PC-9 (cell line): ENCODE data around the gene TMEM94. TPM values are rescaled to one million over a fixed set of nuclear protein-coding genes. Genes with fewer than 3 reads are reported as not detected.

Experiments used
- BruUV-seq: library from RNA; stranded (reverse); fragments of 400-500 nt; replicated peaks from 2 replicates; lab custom pipeline; 2021; lab: Mats Ljungman, UMichigan
- CTCF ChIA-PET: fragments of 300-600 bp; sonication (Branson Sonifier 250); formaldehyde crosslinking; loops from one replicate; lab custom pipeline; 2022; ENCODE audit warnings: antibody characterized with exemption; lab: Charles Lee
- POLR2A ChIA-PET: fragments of 300-600 bp; sonication (Branson Sonifier 250); formaldehyde crosslinking; loops from one replicate; lab custom pipeline; 2022; ENCODE audit warnings: antibody characterized with exemption; ENCODE audit not compliant: unreplicated experiment; lab: Charles Lee
- DNase-seq, 2 experiments: peaks; one replicate each; pipeline versions ENCODE4 v3.0.0 to v3.0.0-alpha.2; 2015 to 2022; ENCODE audit warnings: mixed read lengths in 1 of 2
- H2AFZ ChIP-seq: fragments of 200-600 bp; sonication (generic); 2 replicates; pipeline ENCODE4 v1.8.1; 2017; ENCODE audit warnings: antibody characterized with exemption
- H3F3A ChIP-seq: fragments of 200-600 bp; sonication (generic); 2 replicates; pipeline ENCODE4 v1.8.1; 2017; ENCODE audit warnings: antibody characterized with exemption, mild to moderate bottlenecking, low read depth; ENCODE audit not compliant: insufficient read depth
- H3K27ac ChIP-seq: fragments of 200-600 bp; sonication (generic); 2 replicates; pipeline ENCODE4 v1.6.1; 2016; ENCODE audit warnings: mixed run types
- H3K27me3 ChIP-seq: fragments of 200-600 bp; sonication (generic); 2 replicates; pipeline ENCODE4 v1.6.1; 2016; ENCODE audit warnings: low read depth, mixed run types; ENCODE audit not compliant: insufficient read depth
- H3K36me3 ChIP-seq: fragments of 200-600 bp; sonication (generic); 2 replicates; pipeline ENCODE4 v1.6.1; 2016; ENCODE audit warnings: low read depth, mixed run types
- H3K4me1 ChIP-seq: fragments of 200-600 bp; sonication (generic); replicated peaks from 2 replicates; pipeline ENCODE4 v1.6.1; 2016; ENCODE audit warnings: mixed run types; ENCODE audit not compliant: insufficient read depth
- H3K4me2 ChIP-seq: fragments of 200-600 bp; sonication (generic); 2 replicates; pipeline ENCODE4 v1.6.1; 2017; ENCODE audit warnings: mixed run types
- H3K4me3 ChIP-seq: fragments of 200-600 bp; sonication (generic); 2 replicates; pipeline ENCODE4 v1.6.1; 2016; ENCODE audit warnings: mixed run types
- H3K79me2 ChIP-seq: fragments of 200-600 bp; sonication (generic); 2 replicates; pipeline ENCODE4 v1.6.1; 2017; ENCODE audit warnings: low read depth, mixed run types
- H3K9me2 ChIP-seq: fragments of 200-600 bp; sonication (generic); 2 replicates; pipeline ENCODE4 v1.8.1; 2017; ENCODE audit warnings: mild to moderate bottlenecking; ENCODE audit not compliant: insufficient read depth
- H3K9me3 ChIP-seq: fragments of 200-600 bp; sonication (generic); 2 replicates; pipeline ENCODE4 v1.8.1; 2016; ENCODE audit warnings: low read depth; ENCODE audit not compliant: insufficient read depth
- H4K20me1 ChIP-seq: fragments of 200-600 bp; sonication (generic); 2 replicates; pipeline ENCODE4 v1.8.1; 2017; ENCODE audit not compliant: insufficient read depth
- CTCF ChIP-seq: fragments of 200-600 bp; sonication (generic); conservative IDR thresholded peaks from 2 replicates; pipeline ENCODE4 v1.6.1; 2017; ENCODE audit warnings: mixed run types, antibody characterized with exemption, mild to moderate bottlenecking, moderate library complexity
- EZH2 ChIP-seq: fragments of 200-600 bp; sonication (generic); IDR thresholded peaks from 2 replicates; pipeline ENCODE4 v1.8.0; 2017; ENCODE audit warnings: antibody characterized with exemption, low read depth
- intact Hi-C: fragments of 100-400 bp; cut with micrococcal nuclease; formaldehyde crosslinking; loops from one replicate; pipeline ENCODE4 v1.10.0; 2022; ENCODE audit not compliant: unreplicated experiment
- total RNA-seq: library from RNA; stranded (reverse); gene quantifications from 2 replicates; pipeline ENCODE4 v1.2.3, GENCODE V29; 2021

The TMEM94 gene
- total RNA-seq, 1 experiment from 2014 or later = 78.9 TPM

- no peak for TF ChIP-seq EZH2
- TF ChIP-seq CTCF = no peak
- DNase-seq = no peak
- Histone ChIP-seq H3F3A (peaks cover 33% of the 10 kb centered on the region; the same call in 1 of the 2 replicates), H3K4me2 (peak overlapping the region; percentile 98), H2AFZ (peak overlapping the region; percentile 85), H3K4me1 (peaks cover 40% of the 10 kb centered on the region), H4K20me1 (peaks cover 15% of the 10 kb centered on the region; the same call in 1 of the 2 replicates), H3K4me3 (peak overlapping the region; percentile 89), H3K79me2 (peaks cover 32% of the 10 kb centered on the region), H3K36me3 (0 out of 2 replicates have a peak, but pooled peaks cover 9% of the 10 kb centered on the region), H3K27ac (no peak overlapping the region), H3K27me3 (no peaks in the 10 kb centered on the region), H3K9me3 (no peaks in the 10 kb centered on the region), H3K9me2 (no peaks in the 10 kb centered on the region)
- CTCF ChIA-PET = interaction anchor here (0.6 to 1.3 kb wide), 6 partner anchors 8 to 427 kb away, joined by 3 to 5 read pairs (median 4); partner anchors contain the start of genes LLGL2 and SMIM5
- POLR2A ChIA-PET = interaction anchor here (0.8 kb wide), 1 partner anchor 9 kb away, joined by 5 read pairs; the partner anchor contains the start of gene LLGL2
- intact Hi-C loops = loop anchor here (1.0 to 10.0 kb wide), 4 partner anchors 73 to 252 kb away; partner anchors contain the start of genes GGA3 and MRPS7
- BruUV-seq = no TSS peak
These were observed 60.3 kb downstream of the TMEM94 start for GRCh38 chr17:75516619-75517296.

GRCh38 chr17:75517297-75517865 is 60.9 kb downstream of the TMEM94 start:
- POLR2A ChIA-PET = no interaction called here
- H3K27me3 ChIP-seq = no peaks in the 10 kb centered on the region
- CTCF ChIA-PET = interaction anchor here (1.1 to 1.3 kb wide), 2 partner anchors 9 to 90 kb away, joined by 4 read pairs; no protein-coding TSS in a partner anchor
- H3K4me1 ChIP-seq = peaks cover 34% of the 10 kb centered on the region
- peak overlapping the region; percentile 89 for H3K4me3 ChIP-seq
- 0 out of 2 replicates have a peak, but pooled peaks cover 12% of the 10 kb centered on the region for H4K20me1 ChIP-seq
- DNase-seq = peak; percentile 28 to 53
- peaks cover 32% of the 10 kb centered on the region for H3K79me2 ChIP-seq
- H3K27ac ChIP-seq = no peak overlapping the region
- H3K4me2 ChIP-seq = peak overlapping the region; percentile 98
- intact Hi-C loops = loop anchor here (5.0 to 10.0 kb wide), 3 partner anchors 85 to 253 kb away; partner anchors contain the start of genes GGA3 and MRPS7
- BruUV-seq = TSS peak; percentile 33
- H3K36me3 ChIP-seq = 0 out of 2 replicates have a peak, but pooled peaks cover 9% of the 10 kb centered on the region
- no peaks in the 10 kb centered on the region for H3K9me3 ChIP-seq
- peak overlapping the region; percentile 85 for H2AFZ ChIP-seq
- TF ChIP-seq CTCF (no peak), EZH2 (no peak)
- no peaks in the 10 kb centered on the region for H3K9me2 ChIP-seq
- peaks cover 30% of the 10 kb centered on the region; the same call in 1 of the 2 replicates for H3F3A ChIP-seq

- H3K27me3 ChIP-seq = no peaks in the 10 kb centered on the region
- H3K36me3 ChIP-seq = 0 out of 2 replicates have a peak, but pooled peaks cover 9% of the 10 kb centered on the region
- CTCF ChIA-PET = no interaction called here
- intact Hi-C loops = loop anchor here (5.0 to 10.0 kb wide), 3 partner anchors 84 to 253 kb away; partner anchors contain the start of genes GGA3 and MRPS7
- no peaks in the 10 kb centered on the region for H3K9me3 ChIP-seq
- peaks cover 32% of the 10 kb centered on the region for H3K79me2 ChIP-seq
- H3K9me2 ChIP-seq = no peaks in the 10 kb centered on the region
- peak overlapping the region; percentile 98; the same call in 1 of the 2 replicates for H3K4me2 ChIP-seq
- peaks cover 22% of the 10 kb centered on the region; the same call in 1 of the 2 replicates for H3F3A ChIP-seq
- H3K27ac ChIP-seq = no peak overlapping the region
- H2AFZ ChIP-seq = no peak overlapping the region
- DNase-seq = no peak
- no peak for TF ChIP-seq CTCF
- no peak for TF ChIP-seq EZH2
- peaks cover 28% of the 10 kb centered on the region for H3K4me1 ChIP-seq
- H3K4me3 ChIP-seq = no peak overlapping the region
- 0 out of 2 replicates have a peak, but pooled peaks cover 10% of the 10 kb centered on the region for H4K20me1 ChIP-seq
- no TSS peak for BruUV-seq
- POLR2A ChIA-PET = no interaction called here
These were observed 61.8 kb downstream of the TMEM94 start for GRCh38 chr17:75518201-75518600.
